Measurements from ENCODE around the gene INPP4A.

INPP4A gene

GRCh38 chr2:98608116-98608961, 163.7 kb downstream of the INPP4A start, which contains the start of the genes COA5 and UNC50:
Gene COA5 (minus strand): TSS chr2:98608512. CDS start chr2:98608405, 107 bp downstream.
Gene UNC50 (plus strand): TSS chr2:98608589. CDS start chr2:98609760, 1,171 bp downstream.
- H3K4me3 ChIP-seq (ENCODE audit: low read depth, low read length): peak within 1 kb of the TSS; percentile 98
- DNase-seq (ENCODE audit: low read depth): peak; percentile 96
- no peak for TF ChIP-seq CTCF (IDR thresholded peaks at IDR 0.05; ENCODE audit: insufficient read depth, low read depth, low read length, missing control alignments)

GRCh38 chr2:98608962-98609604, 164.4 kb downstream of the INPP4A start:
- peak; percentile 32 for DNase-seq (ENCODE audit: low read depth)
- H3K4me3 ChIP-seq (ENCODE audit: low read depth, low read length): peak overlapping the region; percentile 98
- no peak for TF ChIP-seq CTCF (IDR thresholded peaks at IDR 0.05; ENCODE audit: insufficient read depth, low read depth, low read length, missing control alignments)

- no peak for DNase-seq (ENCODE audit: low read depth)
- H3K4me3 ChIP-seq (ENCODE audit: low read depth, low read length): no peak overlapping the region
- no peak for TF ChIP-seq CTCF (IDR thresholded peaks at IDR 0.05; ENCODE audit: insufficient read depth, low read depth, low read length, missing control alignments)
Measured at GRCh38 chr2:98614024-98614739, 169.5 kb downstream of the INPP4A start.

GRCh38 chr2:98615481-98615880, 170.8 kb downstream of the INPP4A start:
- H3K4me3 ChIP-seq (ENCODE audit: low read depth, low read length): no peak overlapping the region
- no peak for DNase-seq (ENCODE audit: low read depth)
- TF ChIP-seq CTCF (IDR thresholded peaks at IDR 0.05; ENCODE audit: insufficient read depth, low read depth, low read length, missing control alignments): no peak

- no peak for DNase-seq (ENCODE audit: low read depth)
- H3K4me3 ChIP-seq (ENCODE audit: low read depth, low read length): no peak overlapping the region
- no peak for TF ChIP-seq CTCF (IDR thresholded peaks at IDR 0.05; ENCODE audit: insufficient read depth, low read depth, low read length, missing control alignments)
Measured at GRCh38 chr2:98617149-98617548, 172.5 kb downstream of the INPP4A start.

GRCh38 chr2:98623657-98624056, 179.0 kb downstream of the INPP4A start:
- no peak overlapping the region for H3K4me3 ChIP-seq (ENCODE audit: low read depth, low read length)
- DNase-seq (ENCODE audit: low read depth): no peak
- TF ChIP-seq CTCF (IDR thresholded peaks at IDR 0.05; ENCODE audit: insufficient read depth, low read depth, low read length, missing control alignments): no peak

All from GM12865 (cell line).